ENCODE data around the gene CKM. TPM values are rescaled to one million over a fixed set of nuclear protein-coding genes. Genes with fewer than 3 reads are reported as not detected.

CKM gene
- total RNA-seq, 1 donor from 2014 or later = not detected

DNA sequence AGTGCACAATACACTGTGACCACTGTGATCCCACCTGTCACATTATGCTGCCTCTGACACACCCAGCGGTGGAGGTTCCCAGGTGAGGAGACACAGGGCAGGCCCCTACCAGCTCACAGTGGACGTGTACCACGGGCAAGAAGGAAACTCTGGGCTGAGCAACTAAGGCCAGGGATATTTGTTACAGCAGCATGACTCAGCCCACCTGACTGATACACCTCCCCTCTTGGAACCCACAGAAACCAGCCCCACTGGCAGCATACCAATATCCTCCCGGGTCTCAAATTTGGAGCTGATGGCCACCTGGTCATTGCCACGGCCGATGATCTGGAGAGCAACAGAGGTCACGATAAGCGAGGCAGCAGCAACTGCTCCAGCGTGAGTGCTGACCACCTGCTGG lies 32.7 kb upstream of the CKM start:
- no peaks in the 10 kb centered on the region for H3K27me3 Mint-ChIP-seq (ENCODE audit: insufficient read depth)
- DNase-seq (ENCODE audit: low spot score) = no peak

GRCh38 chr19:45354241-45354842 lies 31.7 kb upstream of the CKM start:
- H3K36me3 Mint-ChIP-seq (ENCODE audit: low read depth) = peaks cover 19% of the 10 kb centered on the region
- intact Hi-C loops (cut with micrococcal nuclease) = no loop called here
- no peak overlapping the region for H3K4me3 Mint-ChIP-seq
- no peaks in the 10 kb centered on the region for H3K4me1 Mint-ChIP-seq (ENCODE audit: low read depth)
- H3K27ac Mint-ChIP-seq = no peak overlapping the region
- H3K9me3 Mint-ChIP-seq = no peaks in the 10 kb centered on the region
- no peaks in the 10 kb centered on the region for H3K27me3 Mint-ChIP-seq (ENCODE audit: insufficient read depth)
- DNase-seq (ENCODE audit: low spot score) = no peak

More for the DNA sequence above, 32.7 kb upstream of the CKM start:
- intact Hi-C loops (cut with micrococcal nuclease) = no loop called here
- Mint-ChIP-seq H3K4me3 (no peak overlapping the region), H3K4me1 (ENCODE audit: low read depth) (no peaks in the 10 kb centered on the region), H3K27ac (no peak overlapping the region), H3K9me3 (no peaks in the 10 kb centered on the region), H3K36me3 (ENCODE audit: low read depth) (peaks cover 19% of the 10 kb centered on the region)

DNA sequence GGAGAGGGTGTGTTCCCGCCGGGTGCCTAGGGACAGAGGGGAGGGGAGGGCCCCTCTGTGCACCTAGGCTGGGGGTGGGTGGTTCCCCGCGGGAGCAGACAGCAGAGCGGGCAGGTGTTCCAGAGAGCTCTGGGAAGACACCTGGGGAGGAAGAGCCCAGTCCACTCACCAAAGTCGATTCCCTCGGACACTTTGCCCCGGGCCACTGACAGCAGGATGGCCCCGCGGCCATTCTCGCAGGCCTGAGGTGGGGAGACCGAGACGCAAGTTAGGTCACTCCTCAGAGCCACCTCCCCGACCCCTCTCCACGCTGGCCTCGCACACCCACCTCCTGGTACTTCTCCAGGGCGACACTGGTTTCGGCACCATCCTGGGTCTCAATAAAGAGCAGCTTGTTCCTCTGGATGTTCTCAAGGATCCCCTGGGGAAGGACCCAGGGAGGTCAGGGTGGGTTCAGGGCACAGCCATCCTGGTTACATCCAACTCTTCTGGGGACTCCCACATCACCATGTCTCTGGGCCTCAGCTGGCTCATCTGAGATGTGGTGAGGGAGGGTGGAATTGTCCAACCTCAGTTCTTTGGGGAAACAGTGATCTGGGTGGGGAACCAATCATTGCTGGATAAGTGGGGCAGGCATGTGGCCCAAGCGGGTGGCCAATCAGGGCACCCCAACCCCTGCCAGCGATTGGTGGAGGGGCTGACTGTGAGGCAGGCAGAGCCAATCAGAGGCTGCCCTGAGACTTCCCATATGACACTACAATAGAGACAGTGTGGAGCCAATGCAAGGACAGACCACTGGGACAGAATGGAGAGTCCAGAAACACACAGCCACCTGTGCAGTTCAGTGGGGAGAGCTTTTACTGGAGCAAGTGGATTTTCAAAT lies 30.5 kb upstream of the CKM start:
- Mint-ChIP-seq H3K4me1 (ENCODE audit: low read depth) (no peaks in the 10 kb centered on the region), H3K36me3 (ENCODE audit: low read depth) (peaks cover 17% of the 10 kb centered on the region), H3K4me3 (no peak overlapping the region), H3K27me3 (ENCODE audit: insufficient read depth) (no peaks in the 10 kb centered on the region), H3K9me3 (no peaks in the 10 kb centered on the region), H3K27ac (no peak overlapping the region)
- DNase-seq (ENCODE audit: low spot score) = no peak
- intact Hi-C loops (cut with micrococcal nuclease) = no loop called here

DNA sequence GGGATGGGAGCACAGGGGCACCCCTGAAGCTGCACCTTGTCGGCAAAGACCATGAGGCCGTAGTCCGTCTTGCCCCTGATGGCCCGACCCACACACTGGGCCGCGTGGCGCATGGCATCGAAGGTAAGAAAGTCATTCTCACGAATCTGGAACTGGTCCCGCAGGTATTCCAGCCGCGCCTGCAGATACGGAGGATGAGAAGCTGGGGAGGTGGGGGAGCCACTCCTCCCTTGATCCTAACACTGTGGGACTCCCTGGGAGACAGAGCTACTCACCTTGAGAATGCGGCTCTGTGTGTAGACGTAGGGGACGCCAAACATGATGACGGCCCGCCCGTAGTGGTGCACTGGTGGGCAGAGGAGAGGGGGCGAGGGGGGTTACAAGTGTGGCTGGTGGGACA lies 29.8 kb upstream of the CKM start:
- H3K4me1 Mint-ChIP-seq (ENCODE audit: low read depth) = no peaks in the 10 kb centered on the region
- no peak for DNase-seq (ENCODE audit: low spot score)
- H3K27ac Mint-ChIP-seq = no peak overlapping the region
- peaks cover 13% of the 10 kb centered on the region for H3K36me3 Mint-ChIP-seq (ENCODE audit: low read depth)
- no peaks in the 10 kb centered on the region for H3K27me3 Mint-ChIP-seq (ENCODE audit: insufficient read depth)
- H3K9me3 Mint-ChIP-seq = no peaks in the 10 kb centered on the region
- no peak overlapping the region for H3K4me3 Mint-ChIP-seq
- intact Hi-C loops (cut with micrococcal nuclease) = no loop called here

DNA sequence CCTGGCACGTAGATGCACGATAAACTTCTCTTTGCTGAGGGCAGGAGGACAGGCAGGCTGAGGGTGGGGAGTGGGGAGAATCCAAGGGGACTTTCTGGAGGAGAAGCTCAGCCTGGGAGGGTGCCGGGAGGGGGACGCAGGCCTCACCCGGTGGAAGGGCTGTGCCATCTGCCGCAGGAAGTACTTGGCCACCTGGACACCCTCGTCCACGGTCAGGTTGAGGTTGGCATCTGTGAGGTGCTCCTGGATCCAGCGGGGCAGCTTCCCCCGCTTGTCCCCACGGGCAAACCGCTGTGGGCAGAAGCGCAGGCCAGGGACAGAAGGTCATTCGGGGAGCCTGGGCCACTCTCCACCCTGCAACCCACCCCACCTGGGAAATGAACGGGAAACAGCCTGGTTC lies 29.4 kb upstream of the CKM start:
- no peak for DNase-seq (ENCODE audit: low spot score)
- Mint-ChIP-seq H3K9me3 (no peaks in the 10 kb centered on the region), H3K36me3 (ENCODE audit: low read depth) (peaks cover 13% of the 10 kb centered on the region), H3K4me1 (ENCODE audit: low read depth) (no peaks in the 10 kb centered on the region), H3K4me3 (no peak overlapping the region), H3K27ac (no peak overlapping the region), H3K27me3 (ENCODE audit: insufficient read depth) (no peaks in the 10 kb centered on the region)
- intact Hi-C loops (cut with micrococcal nuclease) = no loop called here

DNA sequence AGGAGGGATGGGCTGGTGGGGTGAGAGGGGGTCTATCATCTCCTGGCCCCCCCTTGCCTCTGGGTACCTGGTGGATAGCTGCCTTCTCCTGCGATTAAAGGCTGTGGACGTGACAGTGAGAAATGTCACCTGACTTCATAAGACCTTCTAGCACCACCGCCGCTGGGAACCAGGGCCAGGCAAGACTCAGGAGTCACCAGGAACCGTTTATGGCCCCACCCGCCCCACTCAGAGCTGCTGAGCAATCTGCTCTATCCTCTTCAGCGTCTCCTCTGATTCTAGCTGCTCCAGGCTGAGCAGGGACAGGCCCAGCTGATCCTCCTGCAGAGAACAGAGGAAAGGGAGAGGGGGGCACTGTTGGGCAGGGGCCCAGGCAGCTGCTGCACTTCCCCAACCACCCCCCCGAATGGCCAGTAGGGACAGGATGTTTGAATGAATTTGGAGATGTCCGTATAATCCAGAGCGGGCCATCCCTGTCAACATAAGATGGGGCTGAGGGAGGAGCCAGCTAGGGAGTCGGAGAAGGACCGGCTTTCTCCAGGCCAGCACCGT lies 28.8 kb upstream of the CKM start:
- intact Hi-C loops (cut with micrococcal nuclease) = no loop called here
- no peak for DNase-seq (ENCODE audit: low spot score)
- peaks cover 11% of the 10 kb centered on the region for H3K36me3 Mint-ChIP-seq (ENCODE audit: low read depth)
- H3K4me1 Mint-ChIP-seq (ENCODE audit: low read depth) = no peaks in the 10 kb centered on the region
- no peaks in the 10 kb centered on the region for H3K9me3 Mint-ChIP-seq
- no peak overlapping the region for H3K4me3 Mint-ChIP-seq
- H3K27me3 Mint-ChIP-seq (ENCODE audit: insufficient read depth) = no peaks in the 10 kb centered on the region
- no peak overlapping the region for H3K27ac Mint-ChIP-seq

DNA sequence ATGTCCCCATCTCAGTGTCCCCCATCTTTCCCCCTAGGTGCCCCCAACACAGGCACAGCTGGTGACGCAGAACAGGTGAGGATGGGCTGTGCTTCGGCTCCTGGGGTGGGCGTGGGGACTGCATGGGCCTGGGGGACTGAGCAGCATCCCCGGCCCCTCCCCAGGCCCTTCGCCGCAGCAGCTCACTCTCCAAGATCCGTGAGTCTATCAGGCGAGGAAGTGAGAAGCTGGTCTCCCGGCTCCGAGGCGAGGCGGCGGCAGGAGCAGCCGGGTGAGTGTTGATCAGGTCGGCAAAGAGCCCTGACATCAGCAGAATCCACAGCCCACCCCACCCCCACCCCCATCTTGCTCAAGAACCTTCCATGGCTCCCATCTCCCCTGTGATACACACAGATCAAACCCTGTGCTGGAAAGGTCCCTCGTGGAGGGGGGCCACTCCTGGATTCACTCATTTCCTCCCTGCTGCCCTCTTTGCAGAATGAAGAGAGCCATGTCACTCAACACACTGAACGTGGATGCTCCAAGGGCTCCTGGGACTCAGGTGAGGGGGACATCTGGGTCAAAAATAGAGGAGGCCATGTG lies 27.9 kb upstream of the CKM start:
- Mint-ChIP-seq H3K27ac (no peak overlapping the region), H3K4me1 (ENCODE audit: low read depth) (no peaks in the 10 kb centered on the region), H3K36me3 (ENCODE audit: low read depth) (peaks cover 4% of the 10 kb centered on the region)

GRCh38 chr19:45349430-45349941 lies 26.8 kb upstream of the CKM start:
- no peak for DNase-seq (ENCODE audit: low spot score)
- no peaks in the 10 kb centered on the region for H3K9me3 Mint-ChIP-seq
- H3K4me1 Mint-ChIP-seq (ENCODE audit: low read depth) = no peaks in the 10 kb centered on the region

More for the DNA sequence above, 27.9 kb upstream of the CKM start:
- Mint-ChIP-seq H3K27me3 (ENCODE audit: insufficient read depth) (no peaks in the 10 kb centered on the region), H3K4me3 (no peak overlapping the region), H3K9me3 (no peaks in the 10 kb centered on the region)
- intact Hi-C loops (cut with micrococcal nuclease) = no loop called here
- DNase-seq (ENCODE audit: low spot score) = no peak

GRCh38 chr19:45349126-45349415 lies 26.4 kb upstream of the CKM start:
- DNase-seq (ENCODE audit: low spot score) = no peak
- no peak overlapping the region for H3K4me3 Mint-ChIP-seq
- no peak overlapping the region for H3K27ac Mint-ChIP-seq
- intact Hi-C loops (cut with micrococcal nuclease) = no loop called here
- peaks cover 5% of the 10 kb centered on the region for H3K27me3 Mint-ChIP-seq (ENCODE audit: insufficient read depth)
- no peaks in the 10 kb centered on the region for H3K4me1 Mint-ChIP-seq (ENCODE audit: low read depth)
- H3K9me3 Mint-ChIP-seq = no peaks in the 10 kb centered on the region
- no peaks in the 10 kb centered on the region for H3K36me3 Mint-ChIP-seq (ENCODE audit: low read depth)

More at GRCh38 chr19:45349430-45349941, 26.8 kb upstream of the CKM start:
- H3K36me3 Mint-ChIP-seq (ENCODE audit: low read depth) = no peaks in the 10 kb centered on the region
- H3K27ac Mint-ChIP-seq = no peak overlapping the region
- intact Hi-C loops (cut with micrococcal nuclease) = no loop called here
- H3K27me3 Mint-ChIP-seq (ENCODE audit: insufficient read depth) = peaks cover 1% of the 10 kb centered on the region
- H3K4me3 Mint-ChIP-seq = no peak overlapping the region

DNA sequence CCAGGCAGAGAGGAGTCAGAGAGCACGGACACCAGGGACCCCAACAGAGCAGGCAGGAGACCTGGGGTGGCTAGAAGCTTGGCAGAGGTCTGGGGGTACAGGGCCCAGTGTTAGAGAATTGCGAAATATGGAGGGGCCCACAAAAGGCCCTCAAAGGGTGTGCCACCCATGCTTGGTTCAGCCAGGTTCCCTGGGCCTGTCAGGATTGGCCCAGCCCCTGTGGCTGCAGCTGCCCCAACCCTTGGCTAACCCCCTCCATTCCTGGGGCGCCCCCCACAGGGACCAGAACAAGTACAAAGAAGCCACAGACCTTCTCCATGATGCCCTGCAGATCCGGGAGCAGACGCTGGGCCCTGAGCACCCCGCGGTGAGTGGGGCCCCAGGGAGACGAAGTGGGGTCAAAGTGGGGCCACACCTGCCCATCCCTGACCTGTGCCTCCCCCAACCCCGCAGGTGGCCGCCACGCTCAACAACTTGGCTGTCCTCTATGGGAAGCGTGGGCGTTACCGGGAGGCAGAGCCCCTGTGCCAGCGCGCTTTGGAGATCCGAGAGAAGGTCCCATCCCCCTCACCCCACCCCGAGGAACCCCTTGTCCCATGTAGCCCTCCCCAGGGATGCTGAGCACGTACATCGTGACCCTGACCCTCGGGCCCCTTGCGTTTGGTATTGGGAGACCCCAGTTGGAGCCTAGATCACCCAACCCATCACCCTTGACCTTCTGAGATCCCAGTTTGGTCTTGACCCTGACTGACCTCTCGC lies 25.9 kb upstream of the CKM start:
- intact Hi-C loops (cut with micrococcal nuclease) = no loop called here
- no peak overlapping the region for H3K27ac Mint-ChIP-seq
- H3K27me3 Mint-ChIP-seq (ENCODE audit: insufficient read depth) = peaks cover 5% of the 10 kb centered on the region
- H3K4me1 Mint-ChIP-seq (ENCODE audit: low read depth) = no peaks in the 10 kb centered on the region
- no peaks in the 10 kb centered on the region for H3K36me3 Mint-ChIP-seq (ENCODE audit: low read depth)
- DNase-seq (ENCODE audit: low spot score) = no peak
- no peaks in the 10 kb centered on the region for H3K9me3 Mint-ChIP-seq
- H3K4me3 Mint-ChIP-seq = no peak overlapping the region

DNA sequence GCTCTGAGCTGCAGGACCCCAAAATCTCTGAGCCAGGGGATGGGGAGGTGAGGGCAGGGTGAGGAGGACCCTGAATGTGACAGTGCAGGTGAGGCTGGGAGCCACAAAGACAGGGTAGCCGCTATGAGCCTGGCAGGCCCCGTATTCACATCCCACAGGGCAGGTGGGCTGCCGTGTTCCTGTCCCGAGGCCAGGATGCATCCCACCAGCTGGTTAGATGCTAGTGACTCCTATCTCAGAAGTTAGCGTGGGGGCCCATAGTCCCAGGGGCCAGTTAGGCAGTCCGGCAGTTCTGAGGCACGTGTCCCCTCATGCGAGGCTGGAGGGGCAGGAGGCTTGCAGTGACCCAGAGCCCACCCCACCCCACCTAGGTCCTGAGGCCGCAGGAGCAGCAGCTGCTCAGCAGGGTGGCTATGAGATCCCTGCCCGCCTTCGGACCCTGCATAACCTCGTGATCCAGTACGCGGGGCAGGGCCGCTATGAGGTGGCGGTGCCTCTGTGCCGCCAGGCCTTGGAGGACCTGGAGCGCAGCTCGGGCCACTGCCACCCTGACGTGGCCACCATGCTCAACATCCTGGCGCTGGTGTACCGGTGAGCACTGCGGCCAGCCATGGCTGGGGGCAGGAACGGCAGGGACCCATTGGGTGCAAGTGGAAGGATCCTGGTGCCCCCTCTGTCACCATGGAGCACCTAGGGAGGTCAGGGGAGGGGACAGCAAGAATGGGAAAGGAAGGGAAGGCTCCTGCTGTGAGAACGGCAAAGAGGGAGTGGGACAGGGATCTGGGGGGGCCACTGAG lies 25.1 kb upstream of the CKM start:
- Mint-ChIP-seq H3K4me3 (no peak overlapping the region), H3K27ac (no peak overlapping the region), H3K4me1 (ENCODE audit: low read depth) (no peaks in the 10 kb centered on the region), H3K36me3 (ENCODE audit: low read depth) (no peaks in the 10 kb centered on the region), H3K9me3 (no peaks in the 10 kb centered on the region), H3K27me3 (ENCODE audit: insufficient read depth) (peaks cover 5% of the 10 kb centered on the region)
- no peak for DNase-seq (ENCODE audit: low spot score)
- intact Hi-C loops (cut with micrococcal nuclease) = no loop called here

DNA sequence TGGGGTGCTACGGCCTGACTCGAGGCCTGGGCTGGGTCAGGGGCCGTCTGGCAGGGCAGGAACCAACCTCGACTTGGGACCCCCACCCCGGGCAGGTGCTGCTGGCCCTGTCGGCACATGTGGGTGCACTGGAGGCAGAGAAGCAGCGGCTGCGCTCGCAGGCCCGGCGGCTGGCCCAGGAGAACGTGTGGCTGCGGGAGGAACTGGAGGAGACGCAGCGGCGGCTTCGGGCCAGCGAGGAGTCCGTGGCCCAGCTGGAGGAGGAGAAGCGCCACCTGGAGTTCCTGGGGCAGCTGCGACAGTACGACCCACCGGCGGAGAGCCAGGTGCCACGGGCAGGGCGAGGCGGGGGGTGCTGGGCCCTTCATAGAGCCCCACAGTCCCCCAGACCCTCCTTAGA lies 23.8 kb upstream of the CKM start:
- H3K36me3 Mint-ChIP-seq (ENCODE audit: low read depth) = no peaks in the 10 kb centered on the region
- intact Hi-C loops (cut with micrococcal nuclease) = no loop called here
- no peaks in the 10 kb centered on the region for H3K4me1 Mint-ChIP-seq (ENCODE audit: low read depth)
- DNase-seq (ENCODE audit: low spot score) = no peak
- no peak overlapping the region for H3K27ac Mint-ChIP-seq
- H3K9me3 Mint-ChIP-seq = no peaks in the 10 kb centered on the region
- H3K4me3 Mint-ChIP-seq = no peak overlapping the region
- peaks cover 5% of the 10 kb centered on the region for H3K27me3 Mint-ChIP-seq (ENCODE audit: insufficient read depth)
